Measurements from ENCODE around the gene SLC9A9.

Gene SLC9A9

GRCh38 chr3:143471705-143472104 is 376.6 kb downstream of the SLC9A9 start:
- TF ChIP-seq POLR2AphosphoS5 (IDR thresholded peaks at IDR 0.05; ENCODE audit: low read depth) (no peak), SPI1 (IDR thresholded peaks at IDR 0.05; ENCODE audit: borderline replicate concordance, low read depth) (no peak), GABPA (IDR thresholded peaks at IDR 0.05; ENCODE audit: low read depth) (no peak)
- no peak overlapping the region for H3K27ac ChIP-seq (replicated peaks)
- H3K27me3 ChIP-seq (ENCODE audit: insufficient read depth, poor library complexity, severe bottlenecking): no peaks in the 10 kb centered on the region
- no peak for DNase-seq (ENCODE audit: low read depth in 1 of 2, low spot score in 1 of 2)
- no peak overlapping the region for H3K4me3 ChIP-seq (replicated peaks; ENCODE audit: insufficient read depth, low read length)

GRCh38 chr3:143469159-143469558 is 379.1 kb downstream of the SLC9A9 start:
- Histone ChIP-seq H3K27me3 (ENCODE audit: insufficient read depth, poor library complexity, severe bottlenecking) (no peaks in the 10 kb centered on the region), H3K4me3 (replicated peaks; ENCODE audit: insufficient read depth, low read length) (no peak overlapping the region), H3K27ac (replicated peaks) (no peak overlapping the region)
- no peak for DNase-seq (ENCODE audit: low read depth in 1 of 2, low spot score in 1 of 2)
- TF ChIP-seq SPI1 (IDR thresholded peaks at IDR 0.05; ENCODE audit: borderline replicate concordance, low read depth) (no peak), REST (IDR thresholded peaks at IDR 0.05; ENCODE audit: insufficient replicate concordance, low read depth) (no peak)

- TF ChIP-seq POLR2AphosphoS5 (IDR thresholded peaks at IDR 0.05; ENCODE audit: low read depth) (no peak), CTCF (IDR thresholded peaks at IDR 0.05; ENCODE audit: insufficient read depth, low read length) (no peak), GABPA (IDR thresholded peaks at IDR 0.05; ENCODE audit: low read depth) (no peak), SPI1 (IDR thresholded peaks at IDR 0.05; ENCODE audit: borderline replicate concordance, low read depth) (no peak), REST (IDR thresholded peaks at IDR 0.05; ENCODE audit: insufficient replicate concordance, low read depth) (no peak)
- H3K27ac ChIP-seq (replicated peaks): no peak overlapping the region
Measured at GRCh38 chr3:143465666-143466065, 382.6 kb downstream of the SLC9A9 start.

GRCh38 chr3:143464850-143465249 is 383.4 kb downstream of the SLC9A9 start:
- H3K27ac ChIP-seq (replicated peaks): no peak overlapping the region
- TF ChIP-seq POLR2AphosphoS5 (IDR thresholded peaks at IDR 0.05; ENCODE audit: low read depth) (no peak), GABPA (IDR thresholded peaks at IDR 0.05; ENCODE audit: low read depth) (no peak)
- DNase-seq (ENCODE audit: low read depth in 1 of 2, low spot score in 1 of 2): no peak
- H3K27me3 ChIP-seq (ENCODE audit: insufficient read depth, poor library complexity, severe bottlenecking): no peaks in the 10 kb centered on the region
- no peak overlapping the region for H3K4me3 ChIP-seq (replicated peaks; ENCODE audit: insufficient read depth, low read length)

More at GRCh38 chr3:143465666-143466065, 382.6 kb downstream of the SLC9A9 start:
- DNase-seq (ENCODE audit: low read depth in 1 of 2, low spot score in 1 of 2): no peak
- no peaks in the 10 kb centered on the region for H3K27me3 ChIP-seq (ENCODE audit: insufficient read depth, poor library complexity, severe bottlenecking)
- H3K4me3 ChIP-seq (replicated peaks; ENCODE audit: insufficient read depth, low read length): no peak overlapping the region

- no peak for TF ChIP-seq GABPA (IDR thresholded peaks at IDR 0.05; ENCODE audit: low read depth)
- Histone ChIP-seq H3K27ac (replicated peaks) (no peak overlapping the region), H3K4me3 (replicated peaks; ENCODE audit: insufficient read depth, low read length) (no peak overlapping the region), H3K27me3 (ENCODE audit: insufficient read depth, poor library complexity, severe bottlenecking) (no peaks in the 10 kb centered on the region)
- DNase-seq (ENCODE audit: low read depth in 1 of 2, low spot score in 1 of 2): no peak
Measured at GRCh38 chr3:143455480-143455879, 392.8 kb downstream of the SLC9A9 start.

GRCh38 chr3:143450632-143451031 is 397.6 kb downstream of the SLC9A9 start:
- no peaks in the 10 kb centered on the region for H3K27me3 ChIP-seq (ENCODE audit: insufficient read depth, poor library complexity, severe bottlenecking)
- no peak overlapping the region for H3K27ac ChIP-seq (replicated peaks)
- TF ChIP-seq SPI1 (IDR thresholded peaks at IDR 0.05; ENCODE audit: borderline replicate concordance, low read depth): no peak
- TF ChIP-seq GABPA (IDR thresholded peaks at IDR 0.05; ENCODE audit: low read depth): no peak
- TF ChIP-seq POLR2AphosphoS5 (IDR thresholded peaks at IDR 0.05; ENCODE audit: low read depth): no peak
- no peak for TF ChIP-seq CTCF (IDR thresholded peaks at IDR 0.05; ENCODE audit: insufficient read depth, low read length)
- no peak for TF ChIP-seq REST (IDR thresholded peaks at IDR 0.05; ENCODE audit: insufficient replicate concordance, low read depth)
- no peak overlapping the region for H3K4me3 ChIP-seq (replicated peaks; ENCODE audit: insufficient read depth, low read length)
- DNase-seq (ENCODE audit: low read depth in 1 of 2, low spot score in 1 of 2): no peak

Measured in HL-60 (cell line).